Measurements from ENCODE around the gene PCDHA12. TPM values are rescaled to one million over a fixed set of nuclear protein-coding genes. Genes with fewer than 3 reads are reported as not detected.

PCDHA12 gene
- total RNA-seq, 1 donor from 2014 or later = 3.4 TPM

DNA sequence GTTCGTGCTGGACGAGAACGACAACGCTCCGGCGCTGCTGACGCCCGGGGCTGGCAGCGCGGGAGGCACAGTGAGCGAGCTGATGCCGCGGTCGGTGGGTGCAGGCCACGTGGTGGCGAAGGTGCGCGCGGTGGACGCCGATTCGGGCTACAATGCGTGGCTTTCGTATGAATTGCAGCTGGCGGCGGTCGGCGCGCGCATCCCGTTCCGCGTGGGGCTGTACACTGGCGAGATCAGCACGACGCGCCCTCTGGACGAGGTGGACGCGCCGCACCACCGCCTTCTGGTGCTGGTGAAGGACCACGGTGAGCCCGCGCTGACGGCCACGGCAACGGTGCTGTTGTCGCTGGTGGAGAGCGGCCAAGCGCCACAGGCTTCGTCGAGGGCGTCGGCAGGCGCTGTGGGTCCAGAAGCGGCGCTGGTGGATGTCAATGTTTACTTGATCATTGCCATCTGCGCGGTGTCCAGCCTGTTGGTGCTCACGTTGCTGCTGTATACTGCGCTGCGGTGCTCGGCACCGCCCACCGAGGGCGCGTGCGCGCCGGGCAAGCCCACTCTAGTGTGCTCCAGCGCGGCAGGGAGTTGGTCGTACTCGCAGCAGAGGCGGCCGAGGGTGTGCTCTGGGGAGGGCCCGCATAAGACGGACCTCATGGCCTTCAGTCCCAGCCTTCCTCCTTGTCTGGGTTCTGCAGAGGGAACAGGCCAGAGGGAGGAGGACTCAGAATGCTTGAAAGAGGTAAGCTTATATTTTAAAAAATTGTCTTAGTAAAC is 9.0 kb downstream of the PCDHA12 start:
- no peak overlapping the region for H3K27ac ChIP-seq
- H3K79me2 ChIP-seq (ENCODE audit: low read depth) = no peaks in the 10 kb centered on the region
- H3K9me3 Mint-ChIP-seq = peaks cover 39% of the 10 kb centered on the region
- no peak overlapping the region for H3K27ac Mint-ChIP-seq
- H3K27me3 Mint-ChIP-seq (ENCODE audit: insufficient read depth, low read depth) = no peaks in the 10 kb centered on the region
- no peaks in the 10 kb centered on the region for H4K20me1 ChIP-seq (ENCODE audit: low read depth)
- no peak for TF ChIP-seq EZH2phosphoT487 (IDR thresholded peaks at IDR 0.05)
- no peak for TF ChIP-seq CTCF (IDR thresholded peaks at IDR 0.05)
- TF ChIP-seq EZH2 (IDR thresholded peaks at IDR 0.05) = no peak
- H3K4me1 ChIP-seq = no peaks in the 10 kb centered on the region
- H3K4me2 ChIP-seq = no peak overlapping the region
- H3K36me3 ChIP-seq = no peaks in the 10 kb centered on the region
- H3K9ac ChIP-seq = no peak overlapping the region
- no peaks in the 10 kb centered on the region for H3K27me3 ChIP-seq
- H3K4me3 Mint-ChIP-seq = no peak overlapping the region
- peaks cover 35% of the 10 kb centered on the region for H3K36me3 Mint-ChIP-seq
- no peak overlapping the region for H3K4me3 ChIP-seq
- no peak for DNase-seq (ENCODE audit: low spot score)
- H3F3A ChIP-seq (ENCODE audit: low read depth) = no peaks in the 10 kb centered on the region
- no peaks in the 10 kb centered on the region for H3K4me1 Mint-ChIP-seq
- H3K9me3 ChIP-seq (ENCODE audit: low read depth) = no peaks in the 10 kb centered on the region
- H2AFZ ChIP-seq (replicated peaks) = no peak overlapping the region

- no peak overlapping the region for H3K27ac Mint-ChIP-seq
- no peak overlapping the region for H3K4me3 ChIP-seq
- H3K4me3 Mint-ChIP-seq = no peak overlapping the region
These were observed 41.2 kb downstream of the PCDHA12 start for GRCh38 chr5:140916325-140916724.

GRCh38 chr5:140923601-140924000 is 48.5 kb downstream of the PCDHA12 start:
- Mint-ChIP-seq H3K27me3 (ENCODE audit: insufficient read depth, low read depth) (peaks cover 13% of the 10 kb centered on the region), H3K9me3 (no peaks in the 10 kb centered on the region), H3K27ac (no peak overlapping the region), H3K36me3 (no peaks in the 10 kb centered on the region), H3K4me1 (peaks cover 5% of the 10 kb centered on the region), H3K4me3 (no peak overlapping the region)
- TF ChIP-seq CTCF (IDR thresholded peaks at IDR 0.05) (no peak), EZH2 (IDR thresholded peaks at IDR 0.05) (no peak), EZH2phosphoT487 (IDR thresholded peaks at IDR 0.05) (no peak)
- peaks cover 20% of the 10 kb centered on the region for H3F3A ChIP-seq (ENCODE audit: low read depth)
- peaks cover 43% of the 10 kb centered on the region for H4K20me1 ChIP-seq (ENCODE audit: low read depth)
- no peaks in the 10 kb centered on the region for H3K9me3 ChIP-seq (ENCODE audit: low read depth)
- no peak for DNase-seq (ENCODE audit: low spot score)
- no peak overlapping the region for H3K4me3 ChIP-seq
- no peak overlapping the region for H3K9ac ChIP-seq
- H3K27me3 ChIP-seq = peaks cover 48% of the 10 kb centered on the region
- H3K4me1 ChIP-seq = no peaks in the 10 kb centered on the region
- H3K4me2 ChIP-seq = no peak overlapping the region
- H3K27ac ChIP-seq = no peak overlapping the region
- H3K36me3 ChIP-seq = no peaks in the 10 kb centered on the region
- H2AFZ ChIP-seq (replicated peaks) = no peak overlapping the region
- H3K79me2 ChIP-seq (ENCODE audit: low read depth) = no peaks in the 10 kb centered on the region

More at GRCh38 chr5:140916325-140916724, 41.2 kb downstream of the PCDHA12 start:
- no peaks in the 10 kb centered on the region for H3K27me3 Mint-ChIP-seq (ENCODE audit: insufficient read depth, low read depth)
- H3K4me1 Mint-ChIP-seq = no peaks in the 10 kb centered on the region
- Histone ChIP-seq H2AFZ (replicated peaks) (no peak overlapping the region), H3K79me2 (ENCODE audit: low read depth) (no peaks in the 10 kb centered on the region), H3F3A (ENCODE audit: low read depth) (no peaks in the 10 kb centered on the region), H3K9me3 (ENCODE audit: low read depth) (no peaks in the 10 kb centered on the region), H3K9ac (no peak overlapping the region), H3K27ac (no peak overlapping the region), H3K4me2 (no peak overlapping the region), H4K20me1 (ENCODE audit: low read depth) (no peaks in the 10 kb centered on the region), H3K27me3 (no peaks in the 10 kb centered on the region), H3K4me1 (no peaks in the 10 kb centered on the region), H3K36me3 (no peaks in the 10 kb centered on the region)
- no peak for DNase-seq (ENCODE audit: low spot score)
- H3K36me3 Mint-ChIP-seq = peaks cover under 1% of the 10 kb centered on the region
- H3K9me3 Mint-ChIP-seq = peaks cover 31% of the 10 kb centered on the region
- TF ChIP-seq EZH2phosphoT487 (IDR thresholded peaks at IDR 0.05) = no peak
- TF ChIP-seq CTCF (IDR thresholded peaks at IDR 0.05) = no peak
- TF ChIP-seq EZH2 (IDR thresholded peaks at IDR 0.05) = no peak

Measured in neural progenitor cell (in vitro differentiated cells).